Neural cell (in vitro differentiated cells): ENCODE results near the gene TCF4.

Experiments used
- MXI1 ChIP-seq: fragments of 450-650 bp; conservative IDR thresholded peaks from 2 replicates; pipeline ENCODE4 v1.6.1; 2014; ENCODE audit warnings: antibody characterized with exemption, mild to moderate bottlenecking; ENCODE audit not compliant: poor library complexity, severe bottlenecking
- TF ChIP-seq, protein P1 (sequence below): fragments of 450-650 bp; IDR thresholded peaks from 2 replicates; pipeline ENCODE4 v1.5.1; 2014; ENCODE audit warnings: antibody characterized with exemption, mild to moderate bottlenecking, moderate library complexity; ENCODE audit not compliant: poor library complexity, severe bottlenecking

GRCh38 chr18:55559739-55560138 is 28.3 kb downstream of the TCF4 start:
- TF ChIP-seq, protein P1, sequence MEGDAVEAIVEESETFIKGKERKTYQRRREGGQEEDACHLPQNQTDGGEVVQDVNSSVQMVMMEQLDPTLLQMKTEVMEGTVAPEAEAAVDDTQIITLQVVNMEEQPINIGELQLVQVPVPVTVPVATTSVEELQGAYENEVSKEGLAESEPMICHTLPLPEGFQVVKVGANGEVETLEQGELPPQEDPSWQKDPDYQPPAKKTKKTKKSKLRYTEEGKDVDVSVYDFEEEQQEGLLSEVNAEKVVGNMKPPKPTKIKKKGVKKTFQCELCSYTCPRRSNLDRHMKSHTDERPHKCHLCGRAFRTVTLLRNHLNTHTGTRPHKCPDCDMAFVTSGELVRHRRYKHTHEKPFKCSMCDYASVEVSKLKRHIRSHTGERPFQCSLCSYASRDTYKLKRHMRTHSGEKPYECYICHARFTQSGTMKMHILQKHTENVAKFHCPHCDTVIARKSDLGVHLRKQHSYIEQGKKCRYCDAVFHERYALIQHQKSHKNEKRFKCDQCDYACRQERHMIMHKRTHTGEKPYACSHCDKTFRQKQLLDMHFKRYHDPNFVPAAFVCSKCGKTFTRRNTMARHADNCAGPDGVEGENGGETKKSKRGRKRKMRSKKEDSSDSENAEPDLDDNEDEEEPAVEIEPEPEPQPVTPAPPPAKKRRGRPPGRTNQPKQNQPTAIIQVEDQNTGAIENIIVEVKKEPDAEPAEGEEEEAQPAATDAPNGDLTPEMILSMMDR: no peak
- TF ChIP-seq MXI1: no peak
